ENCODE results near the gene OLFML2B.

- no peak for TF ChIP-seq ZNF670 (tag by site-specific recombination; IDR thresholded peaks at IDR 0.05; ENCODE audit: low read depth)
- TF ChIP-seq ZNF114 (tag by site-specific recombination; IDR thresholded peaks at IDR 0.05) = no peak
- TF ChIP-seq, protein P1, sequence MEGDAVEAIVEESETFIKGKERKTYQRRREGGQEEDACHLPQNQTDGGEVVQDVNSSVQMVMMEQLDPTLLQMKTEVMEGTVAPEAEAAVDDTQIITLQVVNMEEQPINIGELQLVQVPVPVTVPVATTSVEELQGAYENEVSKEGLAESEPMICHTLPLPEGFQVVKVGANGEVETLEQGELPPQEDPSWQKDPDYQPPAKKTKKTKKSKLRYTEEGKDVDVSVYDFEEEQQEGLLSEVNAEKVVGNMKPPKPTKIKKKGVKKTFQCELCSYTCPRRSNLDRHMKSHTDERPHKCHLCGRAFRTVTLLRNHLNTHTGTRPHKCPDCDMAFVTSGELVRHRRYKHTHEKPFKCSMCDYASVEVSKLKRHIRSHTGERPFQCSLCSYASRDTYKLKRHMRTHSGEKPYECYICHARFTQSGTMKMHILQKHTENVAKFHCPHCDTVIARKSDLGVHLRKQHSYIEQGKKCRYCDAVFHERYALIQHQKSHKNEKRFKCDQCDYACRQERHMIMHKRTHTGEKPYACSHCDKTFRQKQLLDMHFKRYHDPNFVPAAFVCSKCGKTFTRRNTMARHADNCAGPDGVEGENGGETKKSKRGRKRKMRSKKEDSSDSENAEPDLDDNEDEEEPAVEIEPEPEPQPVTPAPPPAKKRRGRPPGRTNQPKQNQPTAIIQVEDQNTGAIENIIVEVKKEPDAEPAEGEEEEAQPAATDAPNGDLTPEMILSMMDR (tag by site-specific recombination; IDR thresholded peaks at IDR 0.05) = no peak
- TF ChIP-seq EGR2 (tag by site-specific recombination; IDR thresholded peaks at IDR 0.05; ENCODE audit: low read depth) = no peak
- no peak for TF ChIP-seq ZIC2 (tag by site-specific recombination; IDR thresholded peaks at IDR 0.05)
- TF ChIP-seq ZNF133 (tag by site-specific recombination; IDR thresholded peaks at IDR 0.05) = no peak
Measured at GRCh38 chr1:162020150-162020549, 3.5 kb downstream of the OLFML2B start.

Data from HEK293 (cell line).